Measurements from ENCODE around the gene FCHO1. TPM values are rescaled to one million over a fixed set of nuclear protein-coding genes. Genes with fewer than 3 reads are reported as not detected.

Gene FCHO1
- total RNA-seq: 2.6 TPM
- long read RNA-seq, partial matches to known transcripts: 5 of 8 reads
- long read RNA-seq, other reads (novel, unspliced or antisense): 3 of 8 reads

GRCh38 chr19:17751103-17751911, at the start of gene FCHO1:
FCHO1 (plus strand) TSS chr19:17751477; CDS start chr19:17755165, 3,688 bp downstream.
- no peak for DNase-seq (ENCODE audit: low spot score)

GRCh38 chr19:17703824-17704463, 47.3 kb upstream of the FCHO1 start:
- DNase-seq (ENCODE audit: low spot score): no peak

- no peak for DNase-seq (ENCODE audit: low spot score)
These were observed 44.5 kb upstream of the FCHO1 start for GRCh38 chr19:17706750-17707181.

- no peak for DNase-seq (ENCODE audit: low spot score)
These were observed 39.4 kb upstream of the FCHO1 start for GRCh38 chr19:17711851-17712250.

GRCh38 chr19:17716309-17716929, 34.9 kb upstream of the FCHO1 start:
- DNase-seq (ENCODE audit: low spot score): no peak

- DNase-seq (ENCODE audit: low spot score): no peak
These were observed 32.7 kb upstream of the FCHO1 start for GRCh38 chr19:17718550-17718946.

- DNase-seq (ENCODE audit: low spot score): no peak
These were observed 32.1 kb upstream of the FCHO1 start, which contains the start of gene MAP1S for GRCh38 chr19:17718947-17719711. MAP1S (plus strand) TSS chr19:17719480; CDS start chr19:17719503, 23 bp downstream.

GRCh38 chr19:17719730-17720400, 31.4 kb upstream of the FCHO1 start:
- DNase-seq (ENCODE audit: low spot score): no peak

- DNase-seq (ENCODE audit: low spot score): no peak
These were observed 30.8 kb upstream of the FCHO1 start for GRCh38 chr19:17720440-17720839.

GRCh38 chr19:17721111-17721628, 30.1 kb upstream of the FCHO1 start:
- no peak for DNase-seq (ENCODE audit: low spot score)

- DNase-seq (ENCODE audit: low spot score): no peak
These were observed 29.5 kb upstream of the FCHO1 start for GRCh38 chr19:17721821-17722220.

GRCh38 chr19:17722655-17723240, 28.5 kb upstream of the FCHO1 start:
- no peak for DNase-seq (ENCODE audit: low spot score)

GRCh38 chr19:17724655-17725054, 26.6 kb upstream of the FCHO1 start:
- DNase-seq (ENCODE audit: low spot score): no peak

- no peak for DNase-seq (ENCODE audit: low spot score)
These were observed 25.7 kb upstream of the FCHO1 start for GRCh38 chr19:17725422-17726078.

GRCh38 chr19:17726136-17726741, 25.0 kb upstream of the FCHO1 start:
- DNase-seq (ENCODE audit: low spot score): no peak

- no peak for DNase-seq (ENCODE audit: low spot score)
These were observed 24.1 kb upstream of the FCHO1 start for GRCh38 chr19:17726964-17727773.

GRCh38 chr19:17727843-17728242, 23.4 kb upstream of the FCHO1 start:
- no peak for DNase-seq (ENCODE audit: low spot score)

- DNase-seq (ENCODE audit: low spot score): no peak
These were observed 18.1 kb upstream of the FCHO1 start for GRCh38 chr19:17733127-17733526.
